GM19035 (cell line): ENCODE measurements around the gene PIMREG.

Experiments used
- ATAC-seq: cut with Tn5 transposase; IDR thresholded peaks from one replicate; pipeline ENCODE4 v1.9.1; 2021; ENCODE audit not compliant: unreplicated experiment

PIMREG gene

GRCh38 chr17:6497496-6498221 is 53.4 kb downstream of the PIMREG start:
- no peak for ATAC-seq

DNA sequence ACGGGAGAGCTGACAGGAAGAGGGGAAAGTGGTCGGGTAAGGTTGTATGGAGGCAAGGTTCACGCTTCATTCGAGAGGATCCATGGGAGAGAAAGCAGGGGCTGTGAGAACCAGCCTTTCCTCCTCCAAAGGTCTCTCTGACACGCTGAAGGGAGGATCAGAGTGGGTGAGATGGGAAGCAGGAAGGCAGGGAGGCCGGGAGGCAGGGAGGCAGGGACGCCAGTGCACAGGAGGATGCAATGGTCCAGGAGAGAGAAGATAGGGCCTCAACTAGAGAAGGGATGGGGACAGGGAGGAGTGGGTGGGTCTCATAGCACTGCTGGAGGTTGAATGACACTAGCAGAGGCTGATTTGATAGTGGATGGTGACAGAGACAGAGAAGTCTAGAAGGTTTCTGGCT is 54.1 kb downstream of the PIMREG start:
- ATAC-seq, result no peak

- no peak for ATAC-seq
These were observed 54.8 kb downstream of the PIMREG start for GRCh38 chr17:6498901-6499540.
